CD4-positive, CD25-positive, alpha-beta regulatory T cell (primary cell): ENCODE measurements around the gene METAP2. TPM values are rescaled to one million over a fixed set of nuclear protein-coding genes. Genes with fewer than 3 reads are reported as not detected.

Experiments used
- ATAC-seq, 2 donors: fragments of 150-1000 bp; cut with Tn5 transposase; one replicate each; pipeline ENCODE4 v1.10.0; 2021; ENCODE audit warnings: low read depth in 2 of 2, moderate number of reproducible peaks in 2 of 2, moderate library complexity in 1 of 2
- DNase-seq, 3 donors: peaks; one replicate each; pipeline versions ENCODE4 v3.0.0 to v3.0.0-alpha.2; 2012 to 2022; ENCODE audit warnings: mixed read lengths in 1 of 3
- H3K27ac ChIP-seq: one replicate; pipeline ENCODE4 v1.7.0; 2013; ENCODE audit warnings: mild to moderate bottlenecking, low read length; ENCODE audit not compliant: insufficient read depth, poor library complexity, severe bottlenecking
- H3K27me3 ChIP-seq: one replicate; pipeline ENCODE4 v1.7.0; 2013; ENCODE audit warnings: low read length; ENCODE audit not compliant: control insufficient read depth, insufficient read depth
- H3K36me3 ChIP-seq: one replicate; pipeline ENCODE4 v1.7.0; 2013; ENCODE audit warnings: mild to moderate bottlenecking, low read length, moderate library complexity; ENCODE audit not compliant: control insufficient read depth, insufficient read depth
- H3K4me1 ChIP-seq: 2 replicates; pipeline ENCODE4 v1.7.0; 2013; ENCODE audit warnings: mild to moderate bottlenecking, low read length; ENCODE audit not compliant: insufficient read depth, control insufficient read depth, poor library complexity, severe bottlenecking
- H3K4me3 ChIP-seq: one replicate; pipeline ENCODE4 v1.7.0; 2013; ENCODE audit warnings: low read depth, mild to moderate bottlenecking, low read length, moderate library complexity
- H3K9me3 ChIP-seq, 2 experiments: 1 replicate in 1 of 2; 2 replicates in 1 of 2; pipeline ENCODE4 v1.7.0; 2013; ENCODE audit warnings: low read length in 2 of 2, mild to moderate bottlenecking in 1 of 2, moderate library complexity in 1 of 2; ENCODE audit not compliant: control insufficient read depth in 2 of 2
- H3K27ac Mint-ChIP-seq, 3 donors: one replicate each; pipeline ENCODE4 v1.8.0; 2020 to 2022; ENCODE audit warnings: mild to moderate bottlenecking in 3 of 3, mixed read lengths in 3 of 3, moderate library complexity in 2 of 3
- H3K27me3 Mint-ChIP-seq: one replicate; pipeline ENCODE4 v1.8.0; 2022; ENCODE audit warnings: mild to moderate bottlenecking, mixed read lengths
- H3K36me3 Mint-ChIP-seq: one replicate; pipeline ENCODE4 v1.8.0; 2020; ENCODE audit warnings: mixed read lengths
- H3K4me1 Mint-ChIP-seq, 4 donors: one replicate each; pipeline ENCODE4 v1.8.0; 2020 to 2022; ENCODE audit warnings: mixed read lengths in 4 of 4, mild to moderate bottlenecking in 1 of 4
- H3K4me3 Mint-ChIP-seq, 4 donors: one replicate each; pipeline ENCODE4 v1.8.0; 2020 to 2022; ENCODE audit warnings: mild to moderate bottlenecking in 4 of 4, mixed read lengths in 4 of 4, moderate library complexity in 3 of 4
- H3K9me3 Mint-ChIP-seq, 7 donors: one replicate each; pipeline ENCODE4 v1.8.0; 2020 to 2022; ENCODE audit warnings: mixed read lengths in 7 of 7, mild to moderate bottlenecking in 3 of 7, moderate library complexity in 2 of 7
- polyA plus RNA-seq, 4 donors: library from polyadenylated mRNA; unstranded; fragments of 300-500 nt; fragmentation: Illumina TruSeq; gene quantifications; one replicate each; pipeline ENCODE4 v1.2.3, GENCODE V29; 2021
- total RNA-seq: library from RNA; stranded (reverse); gene quantifications from one replicate; pipeline ENCODE4 v1.2.3, GENCODE V29; 2022

Gene METAP2
- total and polyA plus RNA-seq, 5 donors from 2014 or later, result 33.9 to 55.7 (median 38.6) TPM

- Histone ChIP-seq H3K4me1 (peaks cover 18% of the 10 kb centered on the region), H3K27ac (no peak overlapping the region), H3K9me3 (peaks cover 3 to 6% of the 10 kb centered on the region in 2 experiments), H3K27me3 (peaks cover 10% of the 10 kb centered on the region), H3K4me3 (no peak overlapping the region), H3K36me3 (no peaks in the 10 kb centered on the region)
- H3K4me3 Mint-ChIP-seq, result no peak overlapping the region
- H3K4me1 Mint-ChIP-seq, result peaks cover 0 to 18% (median 5%) of the 10 kb centered on the region in 4 donors
- peaks cover 34% of the 10 kb centered on the region for H3K27me3 Mint-ChIP-seq
- H3K27ac Mint-ChIP-seq, result no peak overlapping the region
- no peak for DNase-seq
- peaks cover 0 to 7% (median 0%) of the 10 kb centered on the region in 7 donors for H3K9me3 Mint-ChIP-seq
- ATAC-seq, result no peak
- no peaks in the 10 kb centered on the region for H3K36me3 Mint-ChIP-seq
These were observed 71.4 kb downstream of the METAP2 start for GRCh38 chr12:95545303-95545702.

GRCh38 chr12:95545731-95546490 lies 72.0 kb downstream of the METAP2 start:
- Histone ChIP-seq H3K27ac (no peak overlapping the region), H3K9me3 (peaks cover 3 to 6% of the 10 kb centered on the region in 2 experiments), H3K4me1 (peaks cover 18% of the 10 kb centered on the region), H3K36me3 (no peaks in the 10 kb centered on the region), H3K4me3 (no peak overlapping the region), H3K27me3 (peaks cover 10% of the 10 kb centered on the region)
- H3K27ac Mint-ChIP-seq, result no peak overlapping the region
- H3K36me3 Mint-ChIP-seq, result no peaks in the 10 kb centered on the region
- H3K27me3 Mint-ChIP-seq, result peaks cover 40% of the 10 kb centered on the region
- H3K9me3 Mint-ChIP-seq, result peaks cover 0 to 7% (median 0%) of the 10 kb centered on the region in 7 donors
- no peak for DNase-seq
- ATAC-seq, result no peak
- H3K4me1 Mint-ChIP-seq, result peaks cover 0 to 20% (median 7%) of the 10 kb centered on the region in 4 donors
- no peak overlapping the region for H3K4me3 Mint-ChIP-seq

GRCh38 chr12:95546491-95546813 lies 72.5 kb downstream of the METAP2 start:
- ATAC-seq (no peak), DNase-seq (no peak)
- H3K36me3 Mint-ChIP-seq, result no peaks in the 10 kb centered on the region
- peaks cover 0 to 24% (median 7%) of the 10 kb centered on the region in 4 donors for H3K4me1 Mint-ChIP-seq
- Histone ChIP-seq H3K4me1 (peaks cover 18% of the 10 kb centered on the region), H3K27me3 (peaks cover 10% of the 10 kb centered on the region), H3K36me3 (no peaks in the 10 kb centered on the region), H3K4me3 (no peak overlapping the region), H3K9me3 (peaks cover 3 to 6% of the 10 kb centered on the region in 2 experiments), H3K27ac (no peak overlapping the region)
- peaks cover 0 to 7% (median 0%) of the 10 kb centered on the region in 7 donors for H3K9me3 Mint-ChIP-seq
- no peak overlapping the region for H3K4me3 Mint-ChIP-seq
- H3K27ac Mint-ChIP-seq, result no peak overlapping the region
- H3K27me3 Mint-ChIP-seq, result peaks cover 45% of the 10 kb centered on the region

- peaks cover 3 to 6% of the 10 kb centered on the region in 2 experiments for H3K9me3 ChIP-seq
- peaks cover 0 to 33% (median 9%) of the 10 kb centered on the region in 4 donors for H3K4me1 Mint-ChIP-seq
- peak overlapping the region; percentile 71 to 85 (median 77) for H3K27ac Mint-ChIP-seq
- H3K4me1 ChIP-seq, result peaks cover 18% of the 10 kb centered on the region
- no peaks in the 10 kb centered on the region for H3K36me3 ChIP-seq
- peak in 1 of 2 donors; percentile 13 for ATAC-seq
- no peaks in the 10 kb centered on the region for H3K36me3 Mint-ChIP-seq
- peaks cover 10% of the 10 kb centered on the region for H3K27me3 ChIP-seq
- peak overlapping the region; percentile 55 for H3K27ac ChIP-seq
- peaks cover 0 to 7% (median 0%) of the 10 kb centered on the region in 7 donors for H3K9me3 Mint-ChIP-seq
- peaks cover 53% of the 10 kb centered on the region for H3K27me3 Mint-ChIP-seq
- H3K4me3 ChIP-seq, result peak overlapping the region; percentile 26
- peak overlapping the region; percentile 84 to 92 (median 88) for H3K4me3 Mint-ChIP-seq
- peak in 1 of 3 donors; percentile 35 for DNase-seq
These were observed 73.6 kb downstream of the METAP2 start for GRCh38 chr12:95547522-95548055.

- DNase-seq (peak in 2 of 3 donors; percentile 5 to 25), ATAC-seq (peak; percentile 18 to 20)
- Mint-ChIP-seq H3K27ac (peak overlapping the region; percentile 71 to 85 (median 77)), H3K27me3 (peaks cover 59% of the 10 kb centered on the region), H3K36me3 (no peaks in the 10 kb centered on the region), H3K4me3 (peak overlapping the region; percentile 84 to 92 (median 88)), H3K4me1 (peaks cover 0 to 33% (median 9%) of the 10 kb centered on the region in 4 donors), H3K9me3 (peaks cover 0 to 7% (median 0%) of the 10 kb centered on the region in 7 donors)
- Histone ChIP-seq H3K36me3 (no peaks in the 10 kb centered on the region), H3K4me3 (peak overlapping the region; percentile 26), H3K4me1 (peaks cover 18% of the 10 kb centered on the region), H3K27me3 (peaks cover 10% of the 10 kb centered on the region), H3K27ac (peak overlapping the region; percentile 55), H3K9me3 (peaks cover 3 to 6% of the 10 kb centered on the region in 2 experiments)
These were observed 74.1 kb downstream of the METAP2 start for GRCh38 chr12:95548056-95548538.

GRCh38 chr12:95548539-95549391 lies 74.8 kb downstream of the METAP2 start:
- Mint-ChIP-seq H3K4me3 (peak overlapping the region; percentile 49 to 82 (median 67)), H3K27ac (peak overlapping the region; percentile 20 to 86 (median 71)), H3K4me1 (peaks cover 0 to 33% (median 9%) of the 10 kb centered on the region in 4 donors), H3K36me3 (no peaks in the 10 kb centered on the region), H3K9me3 (peaks cover 0 to 7% (median 0%) of the 10 kb centered on the region in 7 donors), H3K27me3 (peaks cover 65% of the 10 kb centered on the region)
- ATAC-seq (peak; percentile 70 to 71), DNase-seq (peak; percentile 39 to 55 (median 49))
- H3K9me3 ChIP-seq, result peaks cover 3 to 6% of the 10 kb centered on the region in 2 experiments
- H3K4me3 ChIP-seq, result peak overlapping the region; percentile 37
- H3K27ac ChIP-seq, result peak overlapping the region; percentile 55
- H3K27me3 ChIP-seq, result peaks cover 10% of the 10 kb centered on the region
- peaks cover 18% of the 10 kb centered on the region for H3K4me1 ChIP-seq
- no peaks in the 10 kb centered on the region for H3K36me3 ChIP-seq

- ATAC-seq, result no peak
- Mint-ChIP-seq H3K36me3 (no peaks in the 10 kb centered on the region), H3K4me1 (peaks cover 0 to 37% (median 9%) of the 10 kb centered on the region in 4 donors), H3K4me3 (peak overlapping the region; percentile 49 to 82 (median 67)), H3K27me3 (peaks cover 67% of the 10 kb centered on the region), H3K27ac (peak overlapping the region; percentile 71 to 86 (median 76)), H3K9me3 (peaks cover 0 to 7% (median 0%) of the 10 kb centered on the region in 7 donors)
- DNase-seq, result no peak
- H3K27ac ChIP-seq, result peak overlapping the region; percentile 41
- peak overlapping the region; percentile 37 for H3K4me3 ChIP-seq
- H3K4me1 ChIP-seq, result peaks cover 18% of the 10 kb centered on the region
- H3K36me3 ChIP-seq, result no peaks in the 10 kb centered on the region
- peaks cover 10% of the 10 kb centered on the region for H3K27me3 ChIP-seq
- peaks cover 3 to 6% of the 10 kb centered on the region in 2 experiments for H3K9me3 ChIP-seq
These were observed 75.6 kb downstream of the METAP2 start for GRCh38 chr12:95549392-95550084.
